HepG2 (cell line): Measurements from ENCODE around the gene RPL32. TPM values are rescaled to one million over a fixed set of nuclear protein-coding genes. Genes with fewer than 3 reads are reported as not detected.

ENCODE experiments used
- ATAC-seq: fragments of 200-7000 bp; cut with Tn5 transposase; 3 replicates; pipeline ENCODE4 v1.9.1; 2020; ENCODE audit warnings: mild to moderate bottlenecking, moderate library complexity
- BruUV-seq: library from RNA; stranded (reverse); fragments of 400-500 nt; replicated peaks from 2 replicates; lab custom pipeline; 2021; lab: Mats Ljungman, UMichigan
- CTCF ChIA-PET: fragments of 300-600 bp; formaldehyde crosslinking; extraction: SDS; loops from one replicate; lab custom pipeline; 2021; ENCODE audit warnings: low total read pairs, inconsistent platforms, low intra/inter-chr PET ratio; lab: Yijun Ruan, JAX
- POLR2A ChIA-PET: fragments of 350-600 bp; sonication (Branson Sonifier 250); formaldehyde crosslinking; loops from one replicate; lab custom pipeline; 2020; ENCODE audit warnings: antibody characterized with exemption, inconsistent platforms; lab: Yijun Ruan, JAX
- DNase-seq: peaks from one replicate; pipeline ENCODE4 v3.0.0-alpha.2; 2015; ENCODE audit warnings: low spot score
- FAIRE-seq: peaks from 3 replicates; lab custom pipeline; 2011; peaks lifted over from hg19 to GRCh38; lab: Jason Lieb, UNC
- H2AFZ ChIP-seq: one replicate; pipeline ENCODE4 v1.6.1; 2011; ENCODE audit warnings: low read length, inconsistent platforms
- H3K27ac ChIP-seq: fragments of 300-600 bp; 3 replicates; pipeline ENCODE4 v1.8.0; 2011; ENCODE audit warnings: mixed run types, mild to moderate bottlenecking, mixed read lengths, low read length, inconsistent platforms; ENCODE audit not compliant: insufficient read depth; ENCODE audit errors: extremely low read length
- H3K27me3 ChIP-seq, 2 experiments: fragments of 200-600 bp in 1 of 2; 2 replicates in 1 of 2; 3 replicates in 1 of 2; pipeline versions ENCODE4 v1.6.0 to v1.8.0; 2011; ENCODE audit warnings: low read length in 2 of 2, mild to moderate bottlenecking in 2 of 2, moderate library complexity in 2 of 2, inconsistent platforms in 1 of 2; ENCODE audit not compliant: insufficient read depth in 2 of 2, control insufficient read depth in 1 of 2
- H3K36me3 ChIP-seq, 2 experiments: fragments of 200-600 bp in 1 of 2; replicated peaks in 1 of 2; 2 replicates in 1 of 2; 3 replicates in 1 of 2; pipeline versions ENCODE4 v1.5.1 to v1.8.0; 2011; ENCODE audit warnings: low read length in 2 of 2, inconsistent platforms in 1 of 2; ENCODE audit not compliant: insufficient read depth in 2 of 2, control insufficient read depth in 1 of 2
- H3K4me1 ChIP-seq: 2 replicates; pipeline ENCODE4 v1.5.1; 2012; ENCODE audit warnings: low read length, inconsistent platforms; ENCODE audit not compliant: insufficient read depth
- H3K4me2 ChIP-seq: 2 replicates; pipeline ENCODE4 v1.6.0; 2011; ENCODE audit warnings: low read depth, low read length, inconsistent platforms
- H3K4me3 ChIP-seq, 3 experiments: fragments of 200-600 bp in 1 of 3; sonication (generic), shearing (Covaris generic) in 1 of 3; replicated peaks in 1 of 3; 2 replicates each; pipeline ENCODE4 v1.5.1; 2011 to 2016; ENCODE audit warnings: low read length in 3 of 3, inconsistent platforms in 2 of 3, low read depth in 2 of 3, mild to moderate bottlenecking in 2 of 3, control low read depth in 1 of 3, mixed read lengths in 1 of 3; ENCODE audit not compliant: insufficient read depth in 1 of 3
- H3K79me2 ChIP-seq: one replicate; pipeline ENCODE4 v1.6.1; 2011; ENCODE audit warnings: low read length, inconsistent platforms; ENCODE audit not compliant: insufficient read depth
- H3K9ac ChIP-seq: 2 replicates; pipeline ENCODE4 v1.6.0; 2011; ENCODE audit warnings: mild to moderate bottlenecking, low read depth, low read length, inconsistent platforms; ENCODE audit not compliant: insufficient read depth
- H3K9me3 ChIP-seq: 2 replicates; pipeline ENCODE4 v1.5.1; 2012; ENCODE audit warnings: mild to moderate bottlenecking, low read length
- H4K20me1 ChIP-seq: 2 replicates; pipeline ENCODE4 v1.6.0; 2011; ENCODE audit warnings: inconsistent platforms, mild to moderate bottlenecking, low read length, moderate library complexity; ENCODE audit not compliant: insufficient read depth
- SNAPC4 ChIP-seq: sonication (generic); formaldehyde crosslinking; IDR thresholded peaks from 2 replicates; pipeline ENCODE4 v1.4.0; 2020; ENCODE audit warnings: mild to moderate bottlenecking, missing genetic modification reagents
- ZNF550 ChIP-seq: sonication (generic); formaldehyde crosslinking; IDR thresholded peaks from 2 replicates; pipeline ENCODE4 v1.4.0; 2020; ENCODE audit warnings: mild to moderate bottlenecking, missing genetic modification reagents, borderline replicate concordance
- ZNF761 ChIP-seq: sonication (generic); formaldehyde crosslinking; conservative IDR thresholded peaks from 2 replicates; pipeline ENCODE4 v1.4.0; 2020; ENCODE audit warnings: mild to moderate bottlenecking, missing genetic modification reagents
- WGBS: methylation state at CpG from one replicate; pipeline ENCODE4 v1.1.6; 2017; ENCODE audit warnings: low lambda C conversion rate; 5-methylcytosine and 5-hydroxymethylcytosine counted together
- in situ Hi-C: cut with HindIII; loops from 2 replicates; pipeline ENCODE4 v1.10.0; 2017; ENCODE audit warnings: low pct_unique_long_range_greater_than_20kb; ENCODE audit not compliant: extremely low pct_ligation_motif_present
- intact Hi-C: fragments of 100-400 bp; cut with micrococcal nuclease; formaldehyde crosslinking; loops from one replicate; pipeline ENCODE4 v1.10.0; 2022; ENCODE audit not compliant: unreplicated experiment
- polyA plus RNA-seq, 8 experiments: library from polyadenylated mRNA; depleted of rRNA in 3 of 8; stranded (reverse) in 7 of 8; unstranded in 1 of 8; fragments of >200 nt; fragmentation: Illumina TruSeq in 4 of 8; extraction: Trizol in 4 of 8; gene quantifications; 2 replicates each; pipeline versions ENCODE4 v1.2.1 to v1.2.3, GENCODE V29; 2011 to 2016; ENCODE audit warnings: low read depth in 4 of 8, missing spikeins in 1 of 8, mixed read lengths in 1 of 8; ENCODE audit not compliant: insufficient read depth in 1 of 8
- total RNA-seq, 5 experiments: library from RNA; depleted of rRNA; stranded (reverse); fragments of >200 nt; fragmentation: Illumina TruSeq; extraction: Trizol; gene quantifications; 2 replicates each; pipeline ENCODE4 v1.2.3, GENCODE V29; 2016; ENCODE audit warnings: low read depth in 1 of 5

The RPL32 gene
- total and polyA plus RNA-seq, 2 of the 13 experiments (the other 11 are each of a cell fraction or from before 2014, with no cell fraction given), result 1,781 to 2,401 TPM

DNA sequence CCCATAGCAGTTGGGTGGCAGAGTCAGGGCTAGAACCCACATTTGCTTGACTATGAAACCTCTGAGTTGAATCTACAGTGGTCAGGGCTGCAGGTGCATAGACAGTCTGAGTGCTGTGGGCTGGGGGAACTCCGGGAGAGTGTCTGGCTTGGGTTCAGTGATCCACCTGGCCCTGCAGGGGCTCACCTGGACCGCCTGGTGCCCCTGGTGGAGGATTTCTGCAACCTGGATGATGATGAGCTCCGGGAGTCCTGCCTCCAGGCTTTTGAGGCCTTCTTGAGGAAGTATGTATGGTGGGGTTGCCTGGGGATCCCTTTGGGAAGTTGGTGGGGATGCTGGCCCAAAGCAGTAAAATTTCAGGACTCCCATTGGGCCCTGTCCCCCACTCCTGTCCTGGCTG, 28.6 kb downstream of the RPL32 start:
- no peaks in the 10 kb centered on the region for H3K36me3 ChIP-seq
- 20% methylated on average over 1 of the region's 3 CpGs for WGBS

More for the DNA sequence above, 28.6 kb downstream of the RPL32 start:
- no peak overlapping the region for H3K27ac ChIP-seq
- TF ChIP-seq SNAPC4 (no peak), ZNF550 (CRISPR knock-in tag) (no peak), ZNF761 (no peak)
- H3K9me3 ChIP-seq, result no peaks in the 10 kb centered on the region
- no peak overlapping the region for H3K4me3 ChIP-seq
- no peak overlapping the region for H3K4me2 ChIP-seq
- no peaks in the 10 kb centered on the region for H3K79me2 ChIP-seq
- in situ Hi-C loops, result no loop called here
- FAIRE-seq (no peak), ATAC-seq (no peak), DNase-seq (no peak)
- POLR2A ChIA-PET, result no interaction called here
- H3K4me1 ChIP-seq, result peaks cover 15% of the 10 kb centered on the region
- no peak overlapping the region for H3K9ac ChIP-seq
- peaks cover 14 to 59% of the 10 kb centered on the region in 2 experiments for H3K27me3 ChIP-seq
- CTCF ChIA-PET, result no interaction called here
- H4K20me1 ChIP-seq, result no peaks in the 10 kb centered on the region
- BruUV-seq, result no TSS peak
- H2AFZ ChIP-seq, result no peak overlapping the region
- intact Hi-C loops, result no loop called here
